SU-DHL-6 (cell line): Measurements from ENCODE around the gene TAB2.

Source experiments
- CTCF ChIP-seq: fragments of 200-600 bp; sonication (generic); IDR thresholded peaks from one replicate; pipeline ENCODE4 v1.5.1; 2017; ENCODE audit warnings: antibody characterized with exemption, mild to moderate bottlenecking, low read length, moderate library complexity; ENCODE audit not compliant: insufficient read depth, poor library complexity, severe bottlenecking
- EZH2phosphoT487 ChIP-seq: fragments of 200-600 bp; sonication (generic), shearing (Covaris generic); conservative IDR thresholded peaks from 2 replicates; pipeline ENCODE4 v1.6.1; 2018; ENCODE audit warnings: mild to moderate bottlenecking, antibody characterized with exemption, low read length, moderate library complexity, mixed read lengths

- TF ChIP-seq CTCF (no peak), EZH2phosphoT487 (no peak)
Observed at GRCh38 chr6:149433405-149433804, 115.9 kb downstream of the TAB2 start.
